Measurements from ENCODE around the gene RHNO1. TPM values are rescaled to one million over a fixed set of nuclear protein-coding genes. Genes with fewer than 3 reads are reported as not detected.
A peak's percentile ranks its signal among the peaks of the same experiment; 100 is the strongest.
"Not testable (repeated sequence)": the region's sequence is repeated elsewhere in the genome, so short reads cannot be mapped to it uniquely, and the experiment has no call there.

RHNO1 gene
- total and polyA plus RNA-seq, 2 experiments from 2014 or later, result 29.1 to 29.8 TPM

- DNase-seq (ENCODE audit: low spot score), result no peak
- Histone ChIP-seq H3K79me2 (no peaks in the 10 kb centered on the region), H2AFZ (no peak overlapping the region), H3K4me1 (ENCODE audit: insufficient read depth) (no peaks in the 10 kb centered on the region), H3K27me3 (no peaks in the 10 kb centered on the region), H3K27ac (no peak overlapping the region), H3K4me3 (no peak overlapping the region), H3K4me2 (no peak overlapping the region), H4K20me1 (ENCODE audit: insufficient read depth, poor library complexity, severe bottlenecking) (no peaks in the 10 kb centered on the region), H3K9me2 (replicated peaks; ENCODE audit: insufficient read depth) (no peaks in the 10 kb centered on the region), H3K36me3 (replicated peaks; ENCODE audit: insufficient read depth, low read depth) (no peaks in the 10 kb centered on the region), H3K9me3 (ENCODE audit: low read depth) (no peaks in the 10 kb centered on the region)
- TF ChIP-seq EZH2 (IDR thresholded peaks at IDR 0.05; ENCODE audit: borderline replicate concordance) (no peak), EZH2phosphoT487 (IDR thresholded peaks at IDR 0.05; ENCODE audit: low read depth, severe bottlenecking, unreplicated experiment) (no peak)
- TF ChIP-seq, protein P1, sequence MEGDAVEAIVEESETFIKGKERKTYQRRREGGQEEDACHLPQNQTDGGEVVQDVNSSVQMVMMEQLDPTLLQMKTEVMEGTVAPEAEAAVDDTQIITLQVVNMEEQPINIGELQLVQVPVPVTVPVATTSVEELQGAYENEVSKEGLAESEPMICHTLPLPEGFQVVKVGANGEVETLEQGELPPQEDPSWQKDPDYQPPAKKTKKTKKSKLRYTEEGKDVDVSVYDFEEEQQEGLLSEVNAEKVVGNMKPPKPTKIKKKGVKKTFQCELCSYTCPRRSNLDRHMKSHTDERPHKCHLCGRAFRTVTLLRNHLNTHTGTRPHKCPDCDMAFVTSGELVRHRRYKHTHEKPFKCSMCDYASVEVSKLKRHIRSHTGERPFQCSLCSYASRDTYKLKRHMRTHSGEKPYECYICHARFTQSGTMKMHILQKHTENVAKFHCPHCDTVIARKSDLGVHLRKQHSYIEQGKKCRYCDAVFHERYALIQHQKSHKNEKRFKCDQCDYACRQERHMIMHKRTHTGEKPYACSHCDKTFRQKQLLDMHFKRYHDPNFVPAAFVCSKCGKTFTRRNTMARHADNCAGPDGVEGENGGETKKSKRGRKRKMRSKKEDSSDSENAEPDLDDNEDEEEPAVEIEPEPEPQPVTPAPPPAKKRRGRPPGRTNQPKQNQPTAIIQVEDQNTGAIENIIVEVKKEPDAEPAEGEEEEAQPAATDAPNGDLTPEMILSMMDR (IDR thresholded peaks at IDR 0.05; ENCODE audit: poor library complexity), result no peak
- WGBS (ENCODE audit: low lambda C conversion rate, missing lambda C conversion rate), result 98% methylated on average over 9 of the region's 9 CpGs
These were observed 12.8 kb upstream of the RHNO1 start for GRCh38 chr12:2864198-2864597.

GRCh38 chr12:2868986-2869632, 7.9 kb upstream of the RHNO1 start:
- H3K4me2 ChIP-seq; DNase-seq (ENCODE audit: low spot score); H3K9me3 ChIP-seq (ENCODE audit: low read depth); H4K20me1 ChIP-seq (ENCODE audit: insufficient read depth, poor library complexity, severe bottlenecking); H3K27ac ChIP-seq; H2AFZ ChIP-seq; H3K36me3 ChIP-seq (replicated peaks; ENCODE audit: insufficient read depth, low read depth); H3K4me1 ChIP-seq (ENCODE audit: insufficient read depth); H3K27me3 ChIP-seq; H3K4me3 ChIP-seq; H3K9me2 ChIP-seq (replicated peaks; ENCODE audit: insufficient read depth); H3K79me2 ChIP-seq: not testable (repeated sequence)
- 90% methylated on average over 9 of the region's 9 CpGs for WGBS (ENCODE audit: low lambda C conversion rate, missing lambda C conversion rate)

GRCh38 chr12:2876431-2877046, 484 bp upstream of the RHNO1 start:
- TF ChIP-seq, protein P1 (IDR thresholded peaks at IDR 0.05; ENCODE audit: poor library complexity), result no peak
- no peak for TF ChIP-seq EZH2phosphoT487 (IDR thresholded peaks at IDR 0.05; ENCODE audit: low read depth, severe bottlenecking, unreplicated experiment)
- TF ChIP-seq EZH2 (IDR thresholded peaks at IDR 0.05; ENCODE audit: borderline replicate concordance), result no peak
- peaks cover 57% of the 10 kb centered on the region for H3K79me2 ChIP-seq
- no peak for DNase-seq (ENCODE audit: low spot score)
- peak overlapping the region; percentile 39 for H3K4me3 ChIP-seq
- peak overlapping the region; percentile 65 for H2AFZ ChIP-seq
- H3K27ac ChIP-seq, result peak overlapping the region; percentile 41
- H3K36me3 ChIP-seq (replicated peaks; ENCODE audit: insufficient read depth, low read depth), result no peaks in the 10 kb centered on the region
- H3K27me3 ChIP-seq, result no peaks in the 10 kb centered on the region
- WGBS (ENCODE audit: low lambda C conversion rate, missing lambda C conversion rate), result 3% methylated on average over 38 of the region's 38 CpGs
- H3K9me3 ChIP-seq (ENCODE audit: low read depth), result no peaks in the 10 kb centered on the region
- peaks cover 17% of the 10 kb centered on the region for H3K4me1 ChIP-seq (ENCODE audit: insufficient read depth)
- H4K20me1 ChIP-seq (ENCODE audit: insufficient read depth, poor library complexity, severe bottlenecking), result no peaks in the 10 kb centered on the region
- H3K4me2 ChIP-seq, result peak overlapping the region; percentile 98
- no peaks in the 10 kb centered on the region for H3K9me2 ChIP-seq (replicated peaks; ENCODE audit: insufficient read depth)

DNA sequence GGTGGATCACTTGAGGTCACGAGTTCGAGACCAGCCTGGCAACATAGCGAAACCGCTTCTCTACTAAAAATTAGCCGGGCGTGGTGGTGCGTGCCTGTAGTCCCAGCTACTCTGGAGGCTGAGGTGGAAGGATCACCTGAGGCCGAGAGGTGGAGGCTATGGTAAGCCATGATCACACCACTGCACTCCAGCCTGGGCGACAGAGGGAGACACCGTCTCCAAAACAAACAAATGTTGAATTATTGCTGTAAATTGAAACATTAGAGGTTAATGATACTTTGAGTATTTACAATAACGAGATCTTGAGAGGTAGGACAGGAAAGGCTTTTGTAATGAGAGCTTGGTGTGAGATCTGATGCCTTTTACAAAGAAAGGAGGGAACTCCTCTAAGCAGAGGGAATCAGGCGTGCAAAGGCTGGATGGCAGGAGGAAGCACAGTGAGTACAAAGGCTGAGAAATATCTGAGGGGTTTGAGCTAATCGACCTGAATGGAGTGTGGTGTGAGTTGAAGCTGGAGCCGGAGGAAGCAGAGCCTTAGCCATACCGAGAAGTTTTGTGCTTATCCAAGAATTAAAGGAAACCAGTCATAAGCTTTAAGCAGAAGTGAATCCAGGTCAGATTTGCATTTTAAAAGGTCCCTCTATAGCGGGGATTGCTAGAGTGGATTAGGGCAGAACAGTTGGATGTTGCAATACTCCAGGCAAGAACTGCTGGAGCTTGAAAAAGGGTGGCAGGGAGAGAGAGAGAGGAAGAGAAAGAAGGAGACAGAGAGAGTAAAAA, 1.1 kb downstream of the RHNO1 start:
- no peak for TF ChIP-seq EZH2 (IDR thresholded peaks at IDR 0.05; ENCODE audit: borderline replicate concordance)
- TF ChIP-seq, protein P1 (IDR thresholded peaks at IDR 0.05; ENCODE audit: poor library complexity), result peak; percentile 4
- Histone ChIP-seq H2AFZ (peak overlapping the region; percentile 65), H3K4me1 (ENCODE audit: insufficient read depth) (peaks cover 17% of the 10 kb centered on the region), H3K4me2 (peak overlapping the region; percentile 98), H3K79me2 (peaks cover 70% of the 10 kb centered on the region), H3K27me3 (no peaks in the 10 kb centered on the region), H3K36me3 (replicated peaks; ENCODE audit: insufficient read depth, low read depth) (no peaks in the 10 kb centered on the region), H3K9me3 (ENCODE audit: low read depth) (no peaks in the 10 kb centered on the region), H3K4me3 (peak overlapping the region; percentile 39), H3K9me2 (replicated peaks; ENCODE audit: insufficient read depth) (no peaks in the 10 kb centered on the region), H3K27ac (peak overlapping the region; percentile 96), H4K20me1 (ENCODE audit: insufficient read depth, poor library complexity, severe bottlenecking) (no peaks in the 10 kb centered on the region)
- peak; percentile 45 for DNase-seq (ENCODE audit: low spot score)
- 38% methylated on average over 16 of the region's 16 CpGs for WGBS (ENCODE audit: low lambda C conversion rate, missing lambda C conversion rate)
